HepG2 (cell line): ENCODE results near the gene TMC2. TPM values are rescaled to one million over a fixed set of nuclear protein-coding genes. Genes with fewer than 3 reads are reported as not detected.

Experiments used
- ATAC-seq: fragments of 200-7000 bp; cut with Tn5 transposase; 3 replicates; pipeline ENCODE4 v1.9.1; 2020; ENCODE audit warnings: mild to moderate bottlenecking, moderate library complexity
- BruUV-seq: library from RNA; stranded (reverse); fragments of 400-500 nt; replicated peaks from 2 replicates; lab custom pipeline; 2021; lab: Mats Ljungman, UMichigan
- CTCF ChIA-PET: fragments of 300-600 bp; formaldehyde crosslinking; extraction: SDS; loops from one replicate; lab custom pipeline; 2021; ENCODE audit warnings: low total read pairs, inconsistent platforms, low intra/inter-chr PET ratio; lab: Yijun Ruan, JAX
- POLR2A ChIA-PET: fragments of 350-600 bp; sonication (Branson Sonifier 250); formaldehyde crosslinking; loops from one replicate; lab custom pipeline; 2020; ENCODE audit warnings: antibody characterized with exemption, inconsistent platforms; lab: Yijun Ruan, JAX
- DNase-seq: peaks from one replicate; pipeline ENCODE4 v3.0.0-alpha.2; 2015; ENCODE audit warnings: low spot score
- FAIRE-seq: peaks from 3 replicates; lab custom pipeline; 2011; peaks lifted over from hg19 to GRCh38; lab: Jason Lieb, UNC
- H2AFZ ChIP-seq: one replicate; pipeline ENCODE4 v1.6.1; 2011; ENCODE audit warnings: low read length, inconsistent platforms
- H3K27ac ChIP-seq: fragments of 300-600 bp; 3 replicates; pipeline ENCODE4 v1.8.0; 2011; ENCODE audit warnings: mixed run types, mild to moderate bottlenecking, mixed read lengths, low read length, inconsistent platforms; ENCODE audit not compliant: insufficient read depth; ENCODE audit errors: extremely low read length
- H3K27me3 ChIP-seq, 2 experiments: fragments of 200-600 bp in 1 of 2; 2 replicates in 1 of 2; 3 replicates in 1 of 2; pipeline versions ENCODE4 v1.6.0 to v1.8.0; 2011; ENCODE audit warnings: low read length in 2 of 2, mild to moderate bottlenecking in 2 of 2, moderate library complexity in 2 of 2, inconsistent platforms in 1 of 2; ENCODE audit not compliant: insufficient read depth in 2 of 2, control insufficient read depth in 1 of 2
- H3K36me3 ChIP-seq, 2 experiments: fragments of 200-600 bp in 1 of 2; replicated peaks in 1 of 2; 2 replicates in 1 of 2; 3 replicates in 1 of 2; pipeline versions ENCODE4 v1.5.1 to v1.8.0; 2011; ENCODE audit warnings: low read length in 2 of 2, inconsistent platforms in 1 of 2; ENCODE audit not compliant: insufficient read depth in 2 of 2, control insufficient read depth in 1 of 2
- H3K4me1 ChIP-seq: 2 replicates; pipeline ENCODE4 v1.5.1; 2012; ENCODE audit warnings: low read length, inconsistent platforms; ENCODE audit not compliant: insufficient read depth
- H3K4me2 ChIP-seq: 2 replicates; pipeline ENCODE4 v1.6.0; 2011; ENCODE audit warnings: low read depth, low read length, inconsistent platforms
- H3K4me3 ChIP-seq, 3 experiments: fragments of 200-600 bp in 1 of 3; sonication (generic), shearing (Covaris generic) in 1 of 3; replicated peaks in 1 of 3; 2 replicates each; pipeline ENCODE4 v1.5.1; 2011 to 2016; ENCODE audit warnings: low read length in 3 of 3, inconsistent platforms in 2 of 3, low read depth in 2 of 3, mild to moderate bottlenecking in 2 of 3, control low read depth in 1 of 3, mixed read lengths in 1 of 3; ENCODE audit not compliant: insufficient read depth in 1 of 3
- H3K79me2 ChIP-seq: one replicate; pipeline ENCODE4 v1.6.1; 2011; ENCODE audit warnings: low read length, inconsistent platforms; ENCODE audit not compliant: insufficient read depth
- H3K9ac ChIP-seq: 2 replicates; pipeline ENCODE4 v1.6.0; 2011; ENCODE audit warnings: mild to moderate bottlenecking, low read depth, low read length, inconsistent platforms; ENCODE audit not compliant: insufficient read depth
- H3K9me3 ChIP-seq: 2 replicates; pipeline ENCODE4 v1.5.1; 2012; ENCODE audit warnings: mild to moderate bottlenecking, low read length
- H4K20me1 ChIP-seq: 2 replicates; pipeline ENCODE4 v1.6.0; 2011; ENCODE audit warnings: inconsistent platforms, mild to moderate bottlenecking, low read length, moderate library complexity; ENCODE audit not compliant: insufficient read depth
- MAFF ChIP-seq: IDR thresholded peaks from 2 replicates; pipeline ENCODE4 v1.6.1; 2011; ENCODE audit warnings: low read depth, low read length, improper control_type of control experiment
- MAFK ChIP-seq, 2 experiments: IDR thresholded peaks in 1 of 2; conservative IDR thresholded peaks in 1 of 2; 2 replicates each; pipeline ENCODE4 v1.6.1; 2011; ENCODE audit warnings: improper control_type of control experiment in 2 of 2, low read length in 2 of 2
- PHB2 ChIP-seq: fragments of 450-650 bp; IDR thresholded peaks from 2 replicates; pipeline ENCODE4 v1.6.1; 2018; ENCODE audit not compliant: partially characterized antibody
- ZNF256 ChIP-seq: sonication (generic); formaldehyde crosslinking; conservative IDR thresholded peaks from 2 replicates; pipeline ENCODE4 v1.4.0; 2020; ENCODE audit warnings: missing genetic modification reagents
- ZNF773 ChIP-seq: sonication (generic); formaldehyde crosslinking; IDR thresholded peaks from 2 replicates; pipeline ENCODE4 v1.4.0; 2020; ENCODE audit warnings: missing genetic modification reagents, borderline replicate concordance
- WGBS: methylation state at CpG from one replicate; pipeline ENCODE4 v1.1.6; 2017; ENCODE audit warnings: low lambda C conversion rate; 5-methylcytosine and 5-hydroxymethylcytosine counted together
- in situ Hi-C: cut with HindIII; loops from 2 replicates; pipeline ENCODE4 v1.10.0; 2017; ENCODE audit warnings: low pct_unique_long_range_greater_than_20kb; ENCODE audit not compliant: extremely low pct_ligation_motif_present
- intact Hi-C: fragments of 100-400 bp; cut with micrococcal nuclease; formaldehyde crosslinking; loops from one replicate; pipeline ENCODE4 v1.10.0; 2022; ENCODE audit not compliant: unreplicated experiment
- polyA plus RNA-seq, 8 experiments: library from polyadenylated mRNA; depleted of rRNA in 3 of 8; stranded (reverse) in 7 of 8; unstranded in 1 of 8; fragments of >200 nt; fragmentation: Illumina TruSeq in 4 of 8; extraction: Trizol in 4 of 8; gene quantifications; 2 replicates each; pipeline versions ENCODE4 v1.2.1 to v1.2.3, GENCODE V29; 2011 to 2016; ENCODE audit warnings: low read depth in 4 of 8, missing spikeins in 1 of 8, mixed read lengths in 1 of 8; ENCODE audit not compliant: insufficient read depth in 1 of 8
- total RNA-seq, 5 experiments: library from RNA; depleted of rRNA; stranded (reverse); fragments of >200 nt; fragmentation: Illumina TruSeq; extraction: Trizol; gene quantifications; 2 replicates each; pipeline ENCODE4 v1.2.3, GENCODE V29; 2016; ENCODE audit warnings: low read depth in 1 of 5

TMC2 gene
- total and polyA plus RNA-seq, 2 of the 13 experiments (the other 11 are each of a cell fraction or from before 2014, with no cell fraction given) = not detected

DNA sequence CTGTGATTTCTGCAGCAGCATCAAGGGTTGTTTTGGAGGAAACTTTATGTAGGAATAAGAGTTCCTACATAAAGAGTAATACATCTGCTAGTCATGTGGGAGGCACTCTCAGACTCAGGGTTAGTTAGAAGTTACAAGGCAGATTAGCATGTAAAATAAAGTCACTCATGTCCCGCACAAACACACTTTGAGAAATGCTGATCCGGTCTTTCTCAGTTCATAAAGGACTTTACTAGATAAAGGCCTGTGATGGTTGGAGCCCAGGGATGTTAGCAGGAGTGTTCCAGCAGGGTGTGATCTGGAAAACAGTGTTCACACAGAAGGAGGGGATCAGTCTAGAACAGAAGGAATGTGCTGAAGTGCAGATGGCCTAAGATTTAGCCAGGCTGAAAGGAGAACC is 83.0 kb downstream of the TMC2 start:
- no peak for FAIRE-seq
- no peak for DNase-seq
- no peak overlapping the region for H3K27ac ChIP-seq
- intact Hi-C loops = no loop called here
- no TSS peak for BruUV-seq
- in situ Hi-C loops = no loop called here
- H3K9me3 ChIP-seq = no peaks in the 10 kb centered on the region
- no peaks in the 10 kb centered on the region for H3K36me3 ChIP-seq
- peak; percentile 56 to 65 for TF ChIP-seq MAFK (conservative IDR thresholded peaks at IDR 0.05 in 1 of 2, IDR thresholded peaks at IDR 0.05 in 1 of 2; ENCODE audit: low read length in 2 of 2)
- TF ChIP-seq PHB2 = no peak
- TF ChIP-seq MAFF = peak; percentile 36; the same call in 1 of the 2 replicates
- H3K79me2 ChIP-seq = no peaks in the 10 kb centered on the region
- H4K20me1 ChIP-seq = no peaks in the 10 kb centered on the region
- peaks cover 2 to 44% of the 10 kb centered on the region in 2 experiments for H3K27me3 ChIP-seq
- ATAC-seq = no peak
- whole genome bisulfite sequencing = 2% methylated on average over 2 of the region's 2 CpGs
- no peak overlapping the region for H2AFZ ChIP-seq
- CTCF ChIA-PET = no interaction called here
- no peak overlapping the region for H3K4me2 ChIP-seq
- POLR2A ChIA-PET = no interaction called here
- no peak overlapping the region for H3K9ac ChIP-seq
- no peak overlapping the region for H3K4me3 ChIP-seq
- no peaks in the 10 kb centered on the region for H3K4me1 ChIP-seq

- no peak overlapping the region for H3K9ac ChIP-seq
- H3K36me3 ChIP-seq = no peaks in the 10 kb centered on the region
- no peaks in the 10 kb centered on the region for H3K79me2 ChIP-seq
- peaks cover 2 to 43% of the 10 kb centered on the region in 2 experiments for H3K27me3 ChIP-seq
- ATAC-seq (no peak), DNase-seq (peak; percentile 21), FAIRE-seq (no peak)
- intact Hi-C loops = no loop called here
- no peaks in the 10 kb centered on the region for H4K20me1 ChIP-seq
- WGBS = 9% methylated on average over 3 of the region's 3 CpGs
- in situ Hi-C loops = no loop called here
- CTCF ChIA-PET = no interaction called here
- no peak overlapping the region for H3K27ac ChIP-seq
- H3K4me3 ChIP-seq = no peak overlapping the region
- no peaks in the 10 kb centered on the region for H3K4me1 ChIP-seq
- TF ChIP-seq ZNF256 (CRISPR knock-in tag) (peak; percentile 98), ZNF773 (CRISPR knock-in tag) (no peak), MAFK (conservative IDR thresholded peaks at IDR 0.05 in 1 of 2, IDR thresholded peaks at IDR 0.05 in 1 of 2; ENCODE audit: low read length in 2 of 2) (0 out of 4 replicates have a peak, but pooled peaks of 1 of the 2 experiments have one; percentile 3)
- TF ChIP-seq, all 625 proteins: peak for 2
- no peak overlapping the region for H2AFZ ChIP-seq
- H3K9me3 ChIP-seq = no peaks in the 10 kb centered on the region
- BruUV-seq = no TSS peak
- POLR2A ChIA-PET = no interaction called here
- no peak overlapping the region for H3K4me2 ChIP-seq
Observed at GRCh38 chr20:2619961-2620595, 83.7 kb downstream of the TMC2 start.
